HEK293 (cell line): Measurements from ENCODE around the gene TAF1D.

ENCODE experiments used
- CTCF ChIA-PET: fragments of 350-600 bp; formaldehyde crosslinking; extraction: SDS; loops from one replicate; lab custom pipeline; 2021; ENCODE audit warnings: antibody characterized with exemption; lab: Yijun Ruan, JAX
- POLR2A ChIA-PET: fragments of 300-600 bp; formaldehyde crosslinking; extraction: SDS; loops from one replicate; lab custom pipeline; 2020; ENCODE audit warnings: antibody characterized with exemption, inconsistent platforms; lab: Yijun Ruan, JAX
- H3K27ac ChIP-seq: fragments of 200-500 bp; sonication (Bioruptor generic); 2 replicates; pipeline ENCODE4 v1.5.1; 2014; ENCODE audit warnings: low read depth, low read length, control low read depth, inconsistent platforms; ENCODE audit errors: extremely low read depth
- H3K36me3 ChIP-seq, 2 experiments: fragments of 200-500 bp in 1 of 2; sonication (Bioruptor generic) in 1 of 2; 1 replicate in 1 of 2; 2 replicates in 1 of 2; pipeline ENCODE4 v1.5.1; 2014 to 2017; ENCODE audit warnings: inconsistent platforms in 2 of 2, low read length in 2 of 2; ENCODE audit not compliant: control insufficient read depth in 2 of 2, insufficient read depth in 1 of 2
- H3K4me1 ChIP-seq: fragments of 200-500 bp; sonication (Bioruptor generic); 2 replicates; pipeline ENCODE4 v1.5.1; 2014; ENCODE audit warnings: mild to moderate bottlenecking, low read length, inconsistent platforms; ENCODE audit not compliant: control insufficient read depth, insufficient read depth
- H3K4me3 ChIP-seq: 2 replicates; pipeline ENCODE4 v1.5.1; 2011; ENCODE audit warnings: low read depth, mild to moderate bottlenecking, control low read depth, low read length, moderate library complexity
- H3K9me3 ChIP-seq: fragments of 200-500 bp; sonication (Bioruptor generic); 2 replicates; pipeline ENCODE4 v1.5.1; 2014; ENCODE audit warnings: low read depth, low read length, inconsistent platforms; ENCODE audit not compliant: control insufficient read depth, insufficient read depth
- ATF2 ChIP-seq: fragments of 450-650 bp; formaldehyde crosslinking; IDR thresholded peaks from 2 replicates; pipeline ENCODE4 v1.5.1; 2016; ENCODE audit warnings: missing biosample characterization, missing genetic modification characterization, low read depth
- BCL11A ChIP-seq: fragments of 450-650 bp; formaldehyde crosslinking; IDR thresholded peaks from 2 replicates; pipeline ENCODE4 v1.5.1; 2016; ENCODE audit warnings: low read depth, missing biosample characterization, missing genetic modification characterization
- EGR2 ChIP-seq: fragments of 450-650 bp; formaldehyde crosslinking; IDR thresholded peaks from 2 replicates; pipeline ENCODE4 v1.5.1; 2016; ENCODE audit warnings: low read depth, missing biosample characterization, missing genetic modification characterization
- FEZF1 ChIP-seq: fragments of 450-650 bp; formaldehyde crosslinking; IDR thresholded peaks from 2 replicates; pipeline ENCODE4 v1.5.1; 2016; ENCODE audit warnings: missing biosample characterization, missing genetic modification characterization
- GFI1B ChIP-seq: fragments of 450-650 bp; formaldehyde crosslinking; IDR thresholded peaks from 2 replicates; pipeline ENCODE4 v1.5.1; 2016; ENCODE audit warnings: missing biosample characterization, missing genetic modification characterization
- HIC1 ChIP-seq: fragments of 450-650 bp; formaldehyde crosslinking; IDR thresholded peaks from 2 replicates; pipeline ENCODE4 v1.5.1; 2016; ENCODE audit warnings: missing biosample characterization, missing genetic modification characterization
- HOXC10 ChIP-seq: sonication (generic); formaldehyde crosslinking; IDR thresholded peaks from 2 replicates; pipeline ENCODE4 v1.8.1; 2023; ENCODE audit warnings: mild to moderate bottlenecking, missing genetic modification reagents
- OVOL3 ChIP-seq: fragments of 450-650 bp; formaldehyde crosslinking; IDR thresholded peaks from 2 replicates; pipeline ENCODE4 v1.5.1; 2016; ENCODE audit warnings: missing biosample characterization, missing genetic modification characterization
- SCRT1 ChIP-seq: fragments of 450-650 bp; formaldehyde crosslinking; IDR thresholded peaks from 2 replicates; pipeline ENCODE4 v1.5.1; 2016; ENCODE audit warnings: missing biosample characterization, missing genetic modification characterization, borderline replicate concordance
- ZFP41 ChIP-seq: fragments of 450-650 bp; formaldehyde crosslinking; IDR thresholded peaks from 2 replicates; pipeline ENCODE4 v1.5.1; 2016; ENCODE audit warnings: missing biosample characterization, missing genetic modification characterization, borderline replicate concordance
- ZNF112 ChIP-seq: fragments of 450-650 bp; formaldehyde crosslinking; IDR thresholded peaks from 2 replicates; pipeline ENCODE4 v1.5.0; 2017; ENCODE audit warnings: missing biosample characterization, missing genetic modification characterization
- ZNF184 ChIP-seq: fragments of 450-650 bp; IDR thresholded peaks from 2 replicates; pipeline ENCODE4 v1.5.1; 2018; ENCODE audit warnings: missing biosample characterization, mild to moderate bottlenecking, missing genetic modification characterization
- ZNF248 ChIP-seq: fragments of 450-650 bp; formaldehyde crosslinking; IDR thresholded peaks from 2 replicates; pipeline ENCODE4 v1.5.1; 2017; ENCODE audit warnings: missing biosample characterization, missing genetic modification characterization
- ZNF394 ChIP-seq: fragments of 450-650 bp; formaldehyde crosslinking; IDR thresholded peaks from 2 replicates; pipeline ENCODE4 v1.5.1; 2016; ENCODE audit warnings: missing biosample characterization, missing genetic modification characterization, mild to moderate bottlenecking, moderate library complexity, borderline replicate concordance
- ZNF404 ChIP-seq: fragments of 450-650 bp; formaldehyde crosslinking; IDR thresholded peaks from 2 replicates; pipeline ENCODE4 v1.5.1; 2017; ENCODE audit warnings: missing biosample characterization, missing genetic modification characterization
- ZNF596 ChIP-seq: fragments of 450-650 bp; IDR thresholded peaks from 2 replicates; pipeline ENCODE4 v1.5.0; 2018; ENCODE audit warnings: missing biosample characterization, mild to moderate bottlenecking, missing genetic modification characterization, moderate library complexity
- ZNF658 ChIP-seq: fragments of 450-650 bp; formaldehyde crosslinking; IDR thresholded peaks from 2 replicates; pipeline ENCODE4; 2016; ENCODE audit warnings: missing biosample characterization, missing genetic modification characterization
- TF ChIP-seq, protein P1 (sequence below): fragments of 450-650 bp; formaldehyde crosslinking; IDR thresholded peaks from 2 replicates; pipeline ENCODE4 v1.5.1; 2017; ENCODE audit warnings: missing biosample characterization, missing genetic modification characterization
- TF ChIP-seq, protein P2 (sequence below): fragments of 450-650 bp; formaldehyde crosslinking; IDR thresholded peaks from 2 replicates; pipeline ENCODE4 v1.5.1; 2016; ENCODE audit warnings: missing biosample characterization, missing genetic modification characterization
- TF ChIP-seq, protein P3 (sequence below): fragments of 450-650 bp; formaldehyde crosslinking; IDR thresholded peaks from 2 replicates; pipeline ENCODE4 v1.5.1; 2016; ENCODE audit warnings: missing biosample characterization, missing genetic modification characterization

TAF1D gene

GRCh38 chr11:93740730-93741093 lies 583 bp downstream of the TAF1D start:
- Histone ChIP-seq H3K36me3 (peaks cover 3 to 52% of the 10 kb centered on the region in 2 experiments; a peak in 2 of 3 replicates), H3K9me3 (no peaks in the 10 kb centered on the region), H3K4me1 (no peaks in the 10 kb centered on the region), H3K4me3 (peak overlapping the region; percentile 96), H3K27ac (peak overlapping the region; percentile 80)
- TF ChIP-seq, protein P1, sequence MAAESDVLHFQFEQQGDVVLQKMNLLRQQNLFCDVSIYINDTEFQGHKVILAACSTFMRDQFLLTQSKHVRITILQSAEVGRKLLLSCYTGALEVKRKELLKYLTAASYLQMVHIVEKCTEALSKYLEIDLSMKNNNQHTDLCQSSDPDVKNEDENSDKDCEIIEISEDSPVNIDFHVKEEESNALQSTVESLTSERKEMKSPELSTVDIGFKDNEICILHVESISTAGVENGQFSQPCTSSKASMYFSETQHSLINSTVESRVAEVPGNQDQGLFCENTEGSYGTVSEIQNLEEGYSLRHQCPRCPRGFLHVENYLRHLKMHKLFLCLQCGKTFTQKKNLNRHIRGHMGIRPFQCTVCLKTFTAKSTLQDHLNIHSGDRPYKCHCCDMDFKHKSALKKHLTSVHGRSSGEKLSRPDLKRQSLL = no peak
- TF ChIP-seq ZNF404 (tag by site-specific recombination) (no peak), SCRT1 (no peak), OVOL3 (tag by site-specific recombination) (no peak), ZNF658 (tag by site-specific recombination) (no peak), ATF2 (tag by site-specific recombination) (no peak), ZNF248 (tag by site-specific recombination) (no peak), ZNF596 (tag by site-specific recombination) (no peak), ZFP41 (tag by site-specific recombination) (no peak), HOXC10 (CRISPR knock-in tag) (no peak), ZNF112 (tag by site-specific recombination) (no peak), FEZF1 (tag by site-specific recombination) (no peak), BCL11A (tag by site-specific recombination) (no peak), EGR2 (no peak), ZNF184 (tag by site-specific recombination) (no peak)
- TF ChIP-seq, protein P2, sequence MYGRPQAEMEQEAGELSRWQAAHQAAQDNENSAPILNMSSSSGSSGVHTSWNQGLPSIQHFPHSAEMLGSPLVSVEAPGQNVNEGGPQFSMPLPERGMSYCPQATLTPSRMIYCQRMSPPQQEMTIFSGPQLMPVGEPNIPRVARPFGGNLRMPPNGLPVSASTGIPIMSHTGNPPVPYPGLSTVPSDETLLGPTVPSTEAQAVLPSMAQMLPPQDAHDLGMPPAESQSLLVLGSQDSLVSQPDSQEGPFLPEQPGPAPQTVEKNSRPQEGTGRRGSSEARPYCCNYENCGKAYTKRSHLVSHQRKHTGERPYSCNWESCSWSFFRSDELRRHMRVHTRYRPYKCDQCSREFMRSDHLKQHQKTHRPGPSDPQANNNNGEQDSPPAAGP = no peak
- TF ChIP-seq, protein P3, sequence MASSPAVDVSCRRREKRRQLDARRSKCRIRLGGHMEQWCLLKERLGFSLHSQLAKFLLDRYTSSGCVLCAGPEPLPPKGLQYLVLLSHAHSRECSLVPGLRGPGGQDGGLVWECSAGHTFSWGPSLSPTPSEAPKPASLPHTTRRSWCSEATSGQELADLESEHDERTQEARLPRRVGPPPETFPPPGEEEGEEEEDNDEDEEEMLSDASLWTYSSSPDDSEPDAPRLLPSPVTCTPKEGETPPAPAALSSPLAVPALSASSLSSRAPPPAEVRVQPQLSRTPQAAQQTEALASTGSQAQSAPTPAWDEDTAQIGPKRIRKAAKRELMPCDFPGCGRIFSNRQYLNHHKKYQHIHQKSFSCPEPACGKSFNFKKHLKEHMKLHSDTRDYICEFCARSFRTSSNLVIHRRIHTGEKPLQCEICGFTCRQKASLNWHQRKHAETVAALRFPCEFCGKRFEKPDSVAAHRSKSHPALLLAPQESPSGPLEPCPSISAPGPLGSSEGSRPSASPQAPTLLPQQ (tag by site-specific recombination) = no peak
- POLR2A ChIA-PET = interaction anchor here (0.6 to 5.6 kb wide), 13 partner anchors 10 to 79 kb away, joined by 3 to 149 read pairs (median 4); partner anchors contain the start of genes CEP295 and MED17
- CTCF ChIA-PET = interaction anchor here (0.5 to 0.6 kb wide), 3 partner anchors 110 to 1279 kb away, joined by 3 read pairs; partner anchors contain the start of gene VSTM5

DNA sequence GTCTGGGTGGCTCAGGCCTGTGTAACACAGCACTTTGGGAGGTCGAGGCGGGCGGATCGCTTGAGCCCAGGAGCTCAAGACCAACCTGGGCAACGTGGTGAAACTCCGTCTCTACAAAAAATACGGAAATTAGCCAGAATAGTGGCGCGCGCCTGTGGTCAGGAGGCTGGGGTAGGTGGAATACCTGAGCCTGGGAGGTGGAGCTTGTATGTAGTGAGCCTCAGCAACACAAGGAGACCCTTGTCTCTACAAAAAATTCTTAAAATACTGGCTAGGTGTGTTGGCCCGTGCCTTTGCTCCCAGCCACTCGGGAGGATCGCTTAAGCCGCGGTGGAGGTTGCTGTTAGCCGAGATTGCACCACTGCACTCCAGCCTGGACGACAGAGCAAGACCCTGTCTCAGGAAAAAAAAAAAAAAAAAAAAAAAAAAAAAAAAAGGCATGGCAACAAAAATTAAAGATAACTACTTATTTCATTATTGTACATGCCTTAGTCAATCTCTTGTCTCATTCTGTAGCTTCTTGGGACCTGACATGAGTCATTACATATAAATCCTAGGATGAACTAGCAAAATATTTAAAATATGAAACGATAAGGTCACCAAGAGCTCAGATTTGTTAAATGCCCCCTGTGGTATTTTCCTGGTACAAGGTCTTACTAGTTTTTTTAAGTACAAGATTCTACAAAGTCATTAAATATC lies 1.1 kb downstream of the TAF1D start:
- H3K36me3 ChIP-seq = peaks cover 7 to 58% of the 10 kb centered on the region in 2 experiments
- no peak overlapping the region; the same call in 1 of the 2 replicates for H3K27ac ChIP-seq
- no peaks in the 10 kb centered on the region for H3K4me1 ChIP-seq
- peak overlapping the region; percentile 96 for H3K4me3 ChIP-seq
- ChIA-PET CTCF (interaction anchor here (0.5 to 0.6 kb wide), 2 partner anchors 594 to 1279 kb away, joined by 3 read pairs; no protein-coding TSS in a partner anchor), POLR2A (interaction anchor here (0.6 to 5.6 kb wide), 6 partner anchors 9 to 65 kb away, joined by 3 to 149 read pairs (median 3); partner anchors contain the start of gene MED17)
- no peaks in the 10 kb centered on the region for H3K9me3 ChIP-seq
- TF ChIP-seq ZNF394 (tag by site-specific recombination) (no peak), GFI1B (tag by site-specific recombination) (no peak), HIC1 (no peak)
